ENCODE data around the gene SNX33. TPM values are rescaled to one million over a fixed set of nuclear protein-coding genes. Genes with fewer than 3 reads are reported as not detected.
"Not testable (repeated sequence)": the region's sequence is repeated elsewhere in the genome, so short reads cannot be mapped to it uniquely, and the experiment has no call there.

SNX33 gene
- total and polyA plus RNA-seq, 12 donors, result 10.1 to 41.4 (median 19.3) TPM

DNA sequence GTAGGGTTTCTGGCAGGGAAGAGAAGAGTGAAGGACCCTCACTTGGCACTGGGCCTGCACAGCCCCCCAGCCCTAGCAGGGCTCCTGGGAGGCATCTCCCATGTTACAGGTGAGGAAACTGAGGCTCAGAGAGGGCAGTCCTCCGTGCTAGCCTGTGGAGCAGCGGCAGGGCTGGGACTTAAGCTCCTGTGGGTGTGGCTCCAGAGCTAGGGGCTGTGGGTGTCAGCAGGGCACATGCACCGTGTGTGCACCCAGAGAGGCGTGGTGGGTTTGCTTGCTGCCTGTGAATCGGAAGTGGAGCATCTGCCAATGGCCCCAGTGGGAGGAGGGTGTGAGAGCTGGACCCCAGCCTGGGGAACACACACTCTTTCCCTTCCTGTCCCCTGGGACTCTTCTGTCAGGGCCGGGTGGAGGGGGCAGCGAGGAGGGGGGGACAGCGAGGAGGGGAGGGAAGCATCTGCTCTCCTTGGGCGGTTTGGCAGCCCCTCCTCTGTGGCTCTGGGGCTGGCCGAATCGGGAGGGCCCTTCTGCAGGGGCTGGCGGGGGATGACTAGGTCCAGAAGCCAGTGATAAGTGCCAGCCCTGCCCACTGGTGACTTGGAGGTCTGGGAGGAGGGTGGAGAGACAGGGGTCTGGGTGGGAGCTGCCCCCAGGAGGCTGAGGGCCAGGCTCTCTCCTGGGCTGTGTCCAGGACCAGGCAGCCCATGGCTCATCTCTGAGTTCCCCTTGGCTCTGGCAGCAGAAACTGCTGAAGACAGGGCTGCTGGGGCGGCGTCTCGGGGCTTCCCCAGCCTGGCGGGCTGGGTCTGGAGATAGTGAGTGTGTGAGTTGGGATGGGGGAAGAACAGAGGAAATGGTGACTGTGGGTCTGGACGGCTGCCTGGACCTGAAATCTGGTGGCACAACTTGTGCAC is 52.5 kb downstream of the SNX33 start:
- 39 to 48% (median 39%) methylated on average over 4 to 16 of the region's 17 CpGs; no CpG with 5 or more reads in 1 of the 4 donors for WGBS, 4 donors
- intact Hi-C loops (cut with DNase I), result loop anchor here in 1 of 2 donors (10.0 kb wide), 1 partner anchor 95 kb away; no protein-coding TSS in a partner anchor
- H3K36me3 ChIP-seq (replicated peaks in 1 of 2); H3K9me3 ChIP-seq (replicated peaks in 1 of 3); H3K4me3 ChIP-seq; H3K27me3 ChIP-seq: not testable (repeated sequence)
- peak in 6 of 7 donors; percentile 38 to 74 (median 60) for DNase-seq
- H3K4me1 ChIP-seq (replicated peaks in 1 of 2), result peaks cover 0 to 18% of the 10 kb centered on the region in 2 donors
- H3K27ac ChIP-seq, result peak overlapping the region in 1 of 5 donors; percentile 40

DNA sequence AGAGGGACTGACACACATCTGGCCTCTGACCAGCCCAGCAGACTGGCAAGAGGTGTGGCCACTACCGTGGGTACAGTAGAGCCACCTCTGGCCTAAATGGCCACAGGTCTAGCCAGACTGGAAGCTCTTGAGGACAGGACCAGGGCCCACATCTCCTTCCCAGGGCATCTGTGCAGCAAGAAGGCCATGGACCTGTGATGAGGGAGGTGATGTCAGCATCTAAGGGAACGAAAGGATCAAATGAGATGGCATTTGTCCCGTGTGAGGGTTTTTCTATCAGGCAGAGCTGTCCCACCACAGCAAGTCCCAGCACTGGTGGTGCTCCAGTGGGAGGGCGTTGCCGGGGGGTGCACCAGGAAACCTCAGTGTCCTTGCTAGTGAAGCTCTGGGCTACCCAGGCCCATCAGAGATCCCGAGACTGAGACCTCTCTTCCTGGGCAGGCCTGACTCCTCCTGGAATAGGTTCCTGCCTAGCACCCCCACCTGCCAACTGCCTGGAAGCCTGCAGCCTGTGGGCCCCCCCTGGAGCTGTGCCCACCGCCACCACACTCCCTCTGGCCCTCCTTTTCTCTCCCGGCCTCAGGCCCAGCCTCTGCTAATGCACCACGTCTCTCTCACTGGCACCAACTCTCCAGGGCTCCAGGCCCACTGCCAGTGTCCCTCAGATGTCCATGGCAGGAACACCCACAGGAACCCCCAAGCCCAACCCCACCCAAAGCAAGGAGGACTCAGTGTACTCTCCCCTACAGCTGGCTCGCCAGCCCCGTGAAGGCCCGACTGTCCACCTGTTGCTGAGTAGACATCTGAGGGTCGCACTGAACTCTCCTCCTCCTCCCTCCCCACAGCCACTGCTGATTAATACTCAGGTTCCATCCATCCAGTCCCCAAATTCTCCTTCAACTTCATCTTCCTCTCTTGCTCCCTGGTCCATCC is 53.6 kb downstream of the SNX33 start:
- Histone ChIP-seq H3K4me1 (replicated peaks in 1 of 2) (peaks cover 0 to 18% of the 10 kb centered on the region in 2 donors), H3K27ac (peak overlapping the region in 1 of 5 donors; percentile 45)
- H3K9me3 ChIP-seq (replicated peaks in 1 of 3); H3K36me3 ChIP-seq (replicated peaks in 1 of 2); H3K4me3 ChIP-seq; intact Hi-C loops (cut with DNase I); DNase-seq; H3K27me3 ChIP-seq: not testable (repeated sequence)
- WGBS, 4 donors, result 86 to 90% (median 88%) methylated on average over 3 to 13 of the region's 13 CpGs

DNA sequence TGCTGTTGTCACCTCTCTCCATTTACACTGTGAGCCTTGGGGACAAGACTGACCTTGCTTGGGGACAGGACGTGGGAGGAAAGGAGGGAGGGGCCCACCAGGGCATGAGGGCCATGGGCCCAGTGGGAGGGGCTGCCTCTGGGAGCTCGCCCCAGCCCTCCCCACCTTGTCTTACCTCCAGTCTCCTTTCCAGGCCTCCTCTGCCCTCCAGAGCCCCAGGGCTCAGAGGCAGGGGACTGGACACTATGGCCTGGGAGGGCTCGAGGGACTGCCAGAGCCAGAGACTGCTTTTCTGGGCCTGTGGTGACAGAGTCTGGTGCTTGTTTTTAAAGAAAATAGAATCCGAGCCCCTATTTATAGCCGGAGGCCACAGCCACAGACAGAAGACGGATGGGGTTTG is 54.7 kb downstream of the SNX33 start:
- Histone ChIP-seq H3K4me3 (no peak overlapping the region), H3K4me1 (replicated peaks in 1 of 2) (peaks cover 0 to 18% of the 10 kb centered on the region in 2 donors), H3K27ac (no peak overlapping the region), H3K27me3 (no peaks in the 10 kb centered on the region), H3K36me3 (replicated peaks in 1 of 2) (no peaks in the 10 kb centered on the region), H3K9me3 (replicated peaks in 1 of 3) (no peaks in the 10 kb centered on the region)
- intact Hi-C loops (cut with DNase I), result no loop called here
- 49 to 100% (median 72%) methylated on average over 1 to 6 of the region's 6 CpGs for WGBS, 4 donors
- peak in 1 of 7 donors; percentile 19 for DNase-seq
- TF ChIP-seq POLR2A (IDR thresholded peaks at IDR 0.05), result no peak
- TF ChIP-seq CTCF (IDR thresholded peaks at IDR 0.05), result no peak

DNA sequence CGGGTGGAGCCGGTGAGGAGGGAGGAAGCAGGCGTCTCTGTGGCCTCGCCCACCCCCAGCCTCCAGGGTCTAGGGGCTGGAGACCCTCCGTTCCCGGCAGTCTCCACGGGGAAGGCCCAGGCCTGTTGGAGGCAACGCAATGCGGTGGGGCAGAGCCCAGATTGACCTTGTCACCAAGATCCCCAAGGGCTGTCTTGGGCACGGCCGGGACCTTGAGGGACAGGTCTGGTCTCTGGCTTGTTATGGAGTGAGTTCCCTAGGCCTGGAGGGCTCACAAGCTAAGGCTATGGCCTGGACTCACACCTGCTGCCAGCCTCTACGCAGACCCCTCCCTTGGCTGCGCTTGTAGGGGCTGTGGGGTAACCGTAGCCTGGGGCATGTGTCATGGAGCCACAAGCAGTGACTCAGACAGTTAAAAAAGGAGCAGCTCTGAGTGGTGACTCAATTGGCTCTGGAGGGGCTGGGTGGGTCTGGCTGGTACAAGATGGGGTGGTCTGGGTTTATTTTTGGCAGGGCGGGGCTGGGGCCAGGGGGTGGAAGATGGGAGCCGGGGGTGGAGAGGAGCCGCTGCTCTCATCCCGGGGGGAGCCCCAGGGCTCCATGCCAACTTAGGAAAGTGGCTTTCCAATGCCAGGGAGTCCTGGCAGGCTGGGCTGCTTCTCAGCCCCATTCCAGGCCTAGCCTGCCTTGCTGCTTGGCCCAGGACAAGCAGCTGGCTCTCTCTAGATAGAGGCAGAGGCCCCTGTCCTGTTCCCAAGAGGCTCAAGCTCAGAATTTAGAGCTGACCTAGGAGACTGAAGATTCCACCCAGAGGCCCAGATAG is 55.9 kb downstream of the SNX33 start:
- H3K27me3 ChIP-seq; H3K4me3 ChIP-seq; H3K36me3 ChIP-seq (replicated peaks in 1 of 2); intact Hi-C loops (cut with DNase I); H3K9me3 ChIP-seq (replicated peaks in 1 of 3): not testable (repeated sequence)
- Histone ChIP-seq H3K27ac (peak overlapping the region in 3 of 5 donors; percentile 68 to 80 (median 73)), H3K4me1 (replicated peaks in 1 of 2) (peaks cover 0 to 18% of the 10 kb centered on the region in 2 donors)
- 40 to 55% methylated on average over 4 to 10 of the region's 18 CpGs; no CpG with 5 or more reads in 2 of the 4 donors for WGBS, 4 donors
- peak in 1 of 7 donors; percentile 18 for DNase-seq

DNA sequence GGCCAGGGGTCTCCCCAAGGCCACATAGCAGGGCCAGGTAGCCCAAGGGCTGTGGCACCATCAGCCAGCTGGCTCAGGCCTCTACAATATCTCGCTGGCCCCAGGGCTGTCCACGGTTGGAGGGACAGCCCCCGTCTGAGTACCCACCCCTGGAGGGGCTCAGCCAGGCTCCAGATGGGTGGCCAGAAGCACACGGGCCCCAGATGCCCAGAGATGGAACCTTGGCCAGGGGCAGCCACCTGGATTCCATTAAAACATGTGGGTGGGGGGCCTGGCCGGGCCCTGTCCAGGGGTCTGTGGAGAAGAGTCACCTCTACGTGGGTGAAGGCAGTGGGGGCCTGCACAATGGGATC is 56.5 kb downstream of the SNX33 start:
- Histone ChIP-seq H3K27me3 (no peaks in the 10 kb centered on the region), H3K4me1 (replicated peaks in 1 of 2) (peaks cover 0 to 15% of the 10 kb centered on the region in 2 donors), H3K4me3 (no peak overlapping the region), H3K27ac (peak overlapping the region in 3 of 5 donors; percentile 68 to 80 (median 73)), H3K9me3 (replicated peaks in 1 of 3) (no peaks in the 10 kb centered on the region), H3K36me3 (replicated peaks in 1 of 2) (no peaks in the 10 kb centered on the region)
- WGBS, 4 donors, result 61 to 69% (median 66%) methylated on average over 1 to 6 of the region's 6 CpGs
- intact Hi-C loops (cut with DNase I), result no loop called here
- TF ChIP-seq CTCF (IDR thresholded peaks at IDR 0.05) (no peak), POLR2A (IDR thresholded peaks at IDR 0.05) (no peak)
- DNase-seq, result peak in 1 of 7 donors; percentile 14

All from adrenal gland (tissue), 12 donors.